CD4-positive, alpha-beta T cell treated with Interleukin-6 at 100 ng/mL for 8 hours (primary cell): ENCODE data around the gene OPN4.

Source experiments
- DNase-seq: peaks from one replicate; pipeline ENCODE4 v3.0.0-alpha.2; 2020; ENCODE audit warnings: mixed read lengths, low spot score

OPN4 gene

DNA sequence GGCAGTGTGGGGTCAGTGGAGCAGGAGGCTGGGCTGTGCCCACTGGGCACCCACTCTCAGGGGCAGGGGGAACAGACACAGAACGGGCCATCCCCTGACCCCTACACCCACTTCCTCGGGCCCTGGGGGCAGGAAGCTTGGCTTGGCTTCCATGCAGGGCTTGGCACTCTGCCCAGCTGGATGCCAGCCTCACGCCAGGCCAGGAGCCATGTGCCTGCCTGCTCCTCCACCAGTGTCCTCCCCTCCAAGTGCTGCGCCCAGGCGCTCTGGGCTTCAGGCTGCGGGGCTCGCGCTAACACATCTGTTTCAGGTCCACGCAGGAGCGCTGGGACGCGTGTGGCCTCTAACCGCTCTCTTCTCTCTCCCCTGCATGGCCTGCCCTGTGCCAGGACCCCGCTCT lies 26.7 kb downstream of the OPN4 start:
- DNase-seq, result no peak

- no peak for DNase-seq
These were observed 27.5 kb downstream of the OPN4 start for GRCh38 chr10:86681722-86682386.

- DNase-seq, result no peak
These were observed 28.3 kb downstream of the OPN4 start for GRCh38 chr10:86682675-86683074.

DNA sequence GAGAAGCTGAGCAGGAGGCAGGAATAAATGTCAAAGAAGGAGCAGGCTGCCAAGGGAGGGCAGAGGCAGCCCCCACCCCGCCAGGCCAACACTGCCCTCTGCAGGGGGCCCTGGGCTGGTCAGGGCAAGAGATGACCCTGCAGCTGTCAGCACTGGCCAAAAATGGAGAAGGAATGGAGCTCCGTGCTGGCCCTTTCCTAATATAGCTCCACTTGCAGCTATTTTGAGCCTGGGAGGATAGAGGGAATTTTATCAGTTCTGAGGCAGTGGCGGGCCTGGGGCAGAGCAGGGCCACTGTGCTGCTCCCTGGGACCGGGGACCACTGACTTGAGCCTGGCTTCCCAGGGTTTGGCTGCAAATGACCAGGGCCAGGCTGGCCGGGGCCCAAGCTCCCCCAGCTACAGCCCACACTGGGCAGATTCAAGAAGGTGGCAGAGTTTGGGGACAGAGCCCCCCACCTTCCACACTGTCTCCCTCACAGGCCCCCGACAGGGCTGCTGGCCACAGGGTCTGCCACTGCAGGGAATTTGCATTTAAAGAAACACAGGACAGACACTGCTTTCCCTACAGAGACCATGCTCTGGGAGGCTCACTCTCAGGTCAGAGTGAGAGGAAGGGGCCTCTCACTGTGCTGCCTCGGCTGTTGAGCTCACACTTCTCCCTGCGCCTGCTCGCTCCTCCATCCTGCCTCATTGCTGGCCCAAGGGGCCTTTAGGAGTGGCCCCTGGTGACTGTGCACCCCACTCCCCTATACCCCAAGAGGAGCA lies 30.2 kb downstream of the OPN4 start:
- DNase-seq, result no peak

GRCh38 chr10:86685416-86685815 lies 31.1 kb downstream of the OPN4 start:
- DNase-seq, result no peak

- no peak for DNase-seq
These were observed 31.7 kb downstream of the OPN4 start for GRCh38 chr10:86685893-86686632.

DNA sequence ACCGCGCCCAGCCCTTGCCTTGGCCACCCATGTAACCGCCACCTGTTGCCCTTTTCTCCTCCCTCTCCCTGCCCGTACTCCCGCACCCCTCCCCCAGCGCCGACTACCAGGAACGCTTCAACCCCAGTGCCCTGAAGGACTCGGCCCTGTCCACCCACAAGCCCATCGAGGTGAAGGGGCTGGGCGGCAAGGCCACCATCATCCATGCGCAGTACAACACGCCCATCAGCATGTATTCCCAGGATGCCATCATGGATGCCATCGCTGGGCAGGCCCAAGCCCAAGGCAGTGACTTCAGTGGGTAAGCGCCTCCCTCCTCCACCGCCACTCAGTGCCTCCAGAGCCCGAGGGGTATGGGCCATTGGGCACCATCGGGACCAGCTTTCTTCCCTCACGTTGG lies 32.6 kb downstream of the OPN4 start:
- DNase-seq, result no peak

DNA sequence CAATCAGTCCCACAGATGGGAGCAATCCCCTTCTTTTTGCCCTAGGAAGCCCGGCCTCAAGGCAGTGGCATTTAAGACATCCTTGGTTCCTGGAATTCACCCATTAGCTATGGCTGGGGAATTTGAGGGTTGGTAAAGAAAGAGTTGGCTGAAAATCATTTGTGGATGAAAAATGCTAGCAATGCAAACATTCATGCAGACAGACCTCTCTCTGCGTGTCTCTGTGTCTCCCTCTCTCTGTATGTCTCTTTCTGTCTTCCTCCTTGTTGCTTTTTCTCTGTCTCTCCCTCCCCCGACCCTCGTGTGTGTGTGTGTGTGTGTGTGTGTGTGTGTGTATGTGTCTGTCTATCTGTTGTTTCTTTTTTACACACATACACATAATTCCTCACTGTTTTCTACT lies 33.4 kb downstream of the OPN4 start:
- DNase-seq, result no peak

DNA sequence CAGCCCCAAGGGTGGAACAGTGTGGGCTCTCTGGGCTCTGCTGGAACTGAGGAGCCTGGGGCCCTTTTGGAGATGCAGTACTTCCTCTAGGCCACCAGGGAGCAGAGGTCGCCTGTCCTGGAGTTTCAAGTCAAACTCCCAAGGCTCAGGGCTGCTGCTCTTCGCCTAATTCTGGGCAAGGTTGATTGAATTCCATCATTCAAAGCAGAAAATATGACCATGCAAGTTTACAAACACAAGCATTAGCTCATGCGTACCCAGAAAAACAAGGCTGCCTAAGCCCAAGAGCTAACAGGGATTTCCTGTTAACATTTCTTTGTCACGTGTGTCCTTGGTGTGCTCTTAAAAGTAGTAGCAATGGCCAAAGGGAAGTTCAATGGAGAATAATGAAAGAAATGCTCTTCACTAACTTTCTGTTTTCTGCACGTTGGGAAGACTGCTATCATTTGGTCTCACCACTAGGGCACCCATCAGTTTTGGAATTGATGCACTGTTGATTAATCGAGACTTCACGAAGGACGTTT lies 34.1 kb downstream of the OPN4 start:
- DNase-seq, result peak; percentile 55

GRCh38 chr10:86689146-86689545 lies 34.8 kb downstream of the OPN4 start:
- DNase-seq, result no peak

DNA sequence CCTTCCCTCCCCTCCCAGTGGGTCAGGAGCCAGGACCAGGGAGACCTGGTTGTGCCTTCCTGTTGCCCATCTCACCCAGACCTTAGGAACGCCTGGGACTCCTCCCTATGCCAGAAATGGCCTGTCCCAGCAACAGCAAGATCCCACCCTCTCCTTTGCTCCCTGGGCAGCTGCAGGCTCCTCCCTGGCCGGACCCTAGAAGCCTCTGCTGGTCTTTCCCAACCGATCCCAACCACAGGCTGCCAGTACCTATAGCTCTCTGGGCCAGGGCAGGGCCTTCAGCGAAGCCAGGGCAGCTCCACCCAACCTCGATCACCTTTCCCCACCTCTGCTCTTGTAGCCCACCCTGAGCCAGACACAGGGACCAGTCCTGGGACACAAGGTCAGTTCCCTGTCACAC lies 35.9 kb downstream of the OPN4 start:
- DNase-seq, result no peak

GRCh38 chr10:86690657-86691084 lies 36.3 kb downstream of the OPN4 start:
- DNase-seq, result no peak

GRCh38 chr10:86691333-86692022 lies 37.1 kb downstream of the OPN4 start:
- DNase-seq, result no peak

DNA sequence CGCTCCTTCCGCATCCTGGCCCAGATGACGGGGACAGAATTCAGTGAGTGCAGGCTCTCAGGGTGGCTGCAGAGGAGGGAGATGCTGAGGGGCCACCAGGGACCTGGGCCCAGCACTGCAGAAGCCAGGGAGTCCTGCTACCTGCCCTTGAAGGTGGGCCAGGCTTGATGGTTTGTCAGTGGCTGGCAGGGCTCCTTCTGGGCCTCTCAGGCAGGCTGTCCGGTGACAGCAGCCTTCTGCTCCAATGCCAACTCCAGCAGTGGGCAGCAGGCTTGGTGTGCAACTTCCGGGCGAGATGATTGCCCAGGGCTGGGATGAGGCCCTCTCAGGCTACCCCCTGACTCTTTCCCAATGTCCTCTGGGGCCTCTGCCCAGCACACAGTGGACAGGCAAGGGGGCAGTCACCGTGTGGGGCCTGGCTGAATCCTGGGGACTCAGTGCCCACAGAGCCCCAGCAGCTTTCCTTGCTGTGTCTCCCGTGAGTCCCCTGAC lies 37.7 kb downstream of the OPN4 start:
- DNase-seq, result no peak

GRCh38 chr10:86692664-86693063 lies 38.3 kb downstream of the OPN4 start:
- no peak for DNase-seq

DNA sequence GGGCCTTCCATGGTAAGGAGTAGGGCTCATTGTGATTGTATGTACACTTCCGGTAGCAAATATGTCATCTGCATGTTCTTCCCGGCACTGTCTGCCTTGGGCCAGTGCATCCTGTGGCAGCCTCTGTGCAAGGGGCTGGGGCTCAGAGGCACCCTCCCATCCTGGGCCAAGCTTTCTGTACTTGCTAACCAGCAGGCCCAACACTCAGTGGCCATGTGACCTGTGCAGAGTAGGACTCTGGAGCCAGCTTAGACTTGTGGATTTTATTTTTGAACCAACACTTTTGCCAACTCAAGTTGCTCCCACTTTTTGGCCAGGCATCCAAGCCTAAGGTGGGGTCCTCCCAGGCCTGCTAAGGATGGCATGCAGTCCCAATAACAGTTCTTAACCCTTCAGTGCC lies 38.9 kb downstream of the OPN4 start:
- DNase-seq, result no peak

DNA sequence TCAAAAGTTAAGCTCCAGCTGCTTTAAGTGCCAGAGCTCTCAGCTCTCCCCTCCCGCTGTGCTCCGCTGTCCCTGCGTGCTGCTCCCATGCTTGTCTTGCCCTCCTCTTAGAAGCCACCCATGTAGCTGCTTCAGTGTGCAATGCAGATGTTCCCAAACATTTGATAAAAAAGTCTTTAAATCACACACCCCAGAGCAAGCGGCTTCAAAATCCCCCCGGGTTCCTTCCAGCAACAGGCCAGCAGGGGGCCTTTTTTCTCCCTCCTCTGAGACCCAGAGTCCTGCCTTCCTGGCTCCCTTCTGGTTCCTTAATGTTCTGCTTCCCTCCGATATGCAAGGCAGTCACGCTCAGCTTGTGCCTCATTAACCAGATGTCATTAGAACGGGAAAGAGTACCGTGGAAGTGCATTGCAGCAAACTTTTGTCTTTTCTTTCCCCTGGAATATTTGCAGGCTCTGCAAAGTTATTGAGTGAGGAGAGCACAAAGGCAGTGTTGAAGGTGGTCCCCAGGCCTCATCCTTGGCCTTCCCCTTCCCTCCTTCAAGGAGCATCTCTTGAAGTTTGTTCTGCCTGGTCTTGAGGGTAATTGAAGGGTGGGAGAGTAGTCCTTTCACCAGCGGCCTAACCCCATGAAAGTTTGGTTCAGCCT lies 39.5 kb downstream of the OPN4 start:
- peak; percentile 24 for DNase-seq

DNA sequence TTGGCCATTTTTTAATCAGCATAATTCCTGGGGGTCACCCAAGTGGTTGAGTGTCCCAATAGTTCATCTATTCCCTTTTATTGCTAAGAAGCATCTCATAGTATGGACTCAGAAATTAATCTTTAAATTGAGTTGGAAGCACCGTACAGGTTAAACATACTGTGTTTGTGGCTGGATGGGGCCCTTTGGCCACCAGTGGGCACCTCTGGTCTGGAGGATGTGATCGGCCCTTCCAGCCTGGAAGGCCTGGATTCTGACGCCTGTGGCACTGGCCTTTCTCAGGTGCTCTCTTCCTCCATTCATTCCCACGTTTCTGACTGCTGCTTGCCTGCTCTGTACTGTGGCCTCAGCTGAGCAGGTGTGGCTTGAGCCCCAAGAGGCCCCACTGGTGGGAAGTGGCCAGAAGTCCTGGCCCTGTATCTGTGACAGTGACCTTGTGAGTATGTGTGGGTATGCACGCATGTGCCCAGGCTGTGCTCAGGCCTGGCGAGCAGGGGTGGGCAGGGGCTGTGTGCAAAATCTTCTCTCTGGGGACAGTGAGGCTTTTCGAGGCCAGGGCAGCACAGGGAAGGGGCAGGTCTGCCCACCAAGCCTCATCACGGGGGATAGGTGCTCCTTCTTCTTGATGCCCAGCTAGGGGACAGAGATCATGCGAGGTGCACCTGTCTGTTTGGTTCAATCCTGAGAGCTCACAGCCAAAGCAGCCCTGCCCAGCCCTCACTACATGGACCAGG lies 44.0 kb downstream of the OPN4 start:
- no peak for DNase-seq

DNA sequence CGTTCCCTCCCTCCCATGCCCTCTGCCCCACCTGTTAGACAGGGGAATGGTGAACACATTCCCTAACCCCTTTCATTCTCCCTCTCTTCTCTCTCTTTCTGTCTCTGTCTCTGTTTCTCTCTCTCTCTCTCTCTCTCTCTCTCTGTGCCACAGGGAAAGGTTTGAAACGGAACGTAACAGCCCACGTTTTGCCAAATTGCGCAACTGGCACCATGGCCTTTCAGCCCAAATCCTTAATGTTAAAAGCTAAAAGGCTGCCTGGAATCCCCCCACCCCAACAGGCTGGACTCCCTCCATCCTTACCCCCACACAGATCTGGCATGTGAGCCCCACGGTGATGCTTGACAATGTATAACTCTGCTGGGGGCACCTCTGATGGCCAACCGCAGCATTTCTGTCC lies 44.8 kb downstream of the OPN4 start:
- DNase-seq, result no peak

- DNase-seq, result no peak
These were observed 45.2 kb downstream of the OPN4 start for GRCh38 chr10:86699541-86699940.
